HL-60 (cell line): Measurements from ENCODE around the gene COBL.

Experiments
- DNase-seq, 2 experiments: peaks; one replicate each; pipeline ENCODE4 v3.0.0-alpha.2; 2010 to 2020; ENCODE audit warnings: low read depth in 1 of 2, low spot score in 1 of 2
- H3K27ac ChIP-seq: fragments of 250-450 bp; sonication (Bioruptor Pico); replicated peaks from 2 replicates; pipeline ENCODE4 v1.5.1; 2020; ENCODE audit warnings: mild to moderate bottlenecking, moderate library complexity
- H3K27me3 ChIP-seq: fragments of 250-450 bp; sonication (Bioruptor Pico); 2 replicates; pipeline ENCODE4 v1.5.1; 2021; ENCODE audit warnings: mild to moderate bottlenecking, moderate library complexity; ENCODE audit not compliant: insufficient read depth, poor library complexity, severe bottlenecking
- H3K4me3 ChIP-seq: replicated peaks from 2 replicates; pipeline ENCODE4 v1.5.1; 2011; ENCODE audit warnings: mild to moderate bottlenecking, control low read depth, low read length; ENCODE audit not compliant: insufficient read depth
- GABPA ChIP-seq: IDR thresholded peaks from 2 replicates; pipeline ENCODE4 v1.6.1; 2012; ENCODE audit warnings: low read depth
- POLR2AphosphoS5 ChIP-seq: IDR thresholded peaks from 2 replicates; pipeline ENCODE4 v1.6.1; 2012; ENCODE audit warnings: low read depth
- SPI1 ChIP-seq: IDR thresholded peaks from 2 replicates; pipeline ENCODE4 v1.6.1; 2012; ENCODE audit warnings: low read depth, mild to moderate bottlenecking, borderline replicate concordance
- TF ChIP-seq, protein P1 (sequence below): IDR thresholded peaks from one replicate; pipeline ENCODE4 v1.5.1; 2011; ENCODE audit warnings: low read length, control low read depth, inconsistent platforms; ENCODE audit not compliant: insufficient read depth
- TF ChIP-seq, protein P2 (sequence below): IDR thresholded peaks from 2 replicates; pipeline ENCODE4 v1.6.1; 2012; ENCODE audit warnings: low read depth; ENCODE audit not compliant: insufficient replicate concordance

The COBL gene

GRCh38 chr7:50985096-50985495 lies 331.5 kb downstream of the COBL start:
- Histone ChIP-seq H3K27me3 (no peaks in the 10 kb centered on the region), H3K4me3 (no peak overlapping the region), H3K27ac (no peak overlapping the region)
- TF ChIP-seq, protein P1, sequence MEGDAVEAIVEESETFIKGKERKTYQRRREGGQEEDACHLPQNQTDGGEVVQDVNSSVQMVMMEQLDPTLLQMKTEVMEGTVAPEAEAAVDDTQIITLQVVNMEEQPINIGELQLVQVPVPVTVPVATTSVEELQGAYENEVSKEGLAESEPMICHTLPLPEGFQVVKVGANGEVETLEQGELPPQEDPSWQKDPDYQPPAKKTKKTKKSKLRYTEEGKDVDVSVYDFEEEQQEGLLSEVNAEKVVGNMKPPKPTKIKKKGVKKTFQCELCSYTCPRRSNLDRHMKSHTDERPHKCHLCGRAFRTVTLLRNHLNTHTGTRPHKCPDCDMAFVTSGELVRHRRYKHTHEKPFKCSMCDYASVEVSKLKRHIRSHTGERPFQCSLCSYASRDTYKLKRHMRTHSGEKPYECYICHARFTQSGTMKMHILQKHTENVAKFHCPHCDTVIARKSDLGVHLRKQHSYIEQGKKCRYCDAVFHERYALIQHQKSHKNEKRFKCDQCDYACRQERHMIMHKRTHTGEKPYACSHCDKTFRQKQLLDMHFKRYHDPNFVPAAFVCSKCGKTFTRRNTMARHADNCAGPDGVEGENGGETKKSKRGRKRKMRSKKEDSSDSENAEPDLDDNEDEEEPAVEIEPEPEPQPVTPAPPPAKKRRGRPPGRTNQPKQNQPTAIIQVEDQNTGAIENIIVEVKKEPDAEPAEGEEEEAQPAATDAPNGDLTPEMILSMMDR: no peak
- TF ChIP-seq, protein P2, sequence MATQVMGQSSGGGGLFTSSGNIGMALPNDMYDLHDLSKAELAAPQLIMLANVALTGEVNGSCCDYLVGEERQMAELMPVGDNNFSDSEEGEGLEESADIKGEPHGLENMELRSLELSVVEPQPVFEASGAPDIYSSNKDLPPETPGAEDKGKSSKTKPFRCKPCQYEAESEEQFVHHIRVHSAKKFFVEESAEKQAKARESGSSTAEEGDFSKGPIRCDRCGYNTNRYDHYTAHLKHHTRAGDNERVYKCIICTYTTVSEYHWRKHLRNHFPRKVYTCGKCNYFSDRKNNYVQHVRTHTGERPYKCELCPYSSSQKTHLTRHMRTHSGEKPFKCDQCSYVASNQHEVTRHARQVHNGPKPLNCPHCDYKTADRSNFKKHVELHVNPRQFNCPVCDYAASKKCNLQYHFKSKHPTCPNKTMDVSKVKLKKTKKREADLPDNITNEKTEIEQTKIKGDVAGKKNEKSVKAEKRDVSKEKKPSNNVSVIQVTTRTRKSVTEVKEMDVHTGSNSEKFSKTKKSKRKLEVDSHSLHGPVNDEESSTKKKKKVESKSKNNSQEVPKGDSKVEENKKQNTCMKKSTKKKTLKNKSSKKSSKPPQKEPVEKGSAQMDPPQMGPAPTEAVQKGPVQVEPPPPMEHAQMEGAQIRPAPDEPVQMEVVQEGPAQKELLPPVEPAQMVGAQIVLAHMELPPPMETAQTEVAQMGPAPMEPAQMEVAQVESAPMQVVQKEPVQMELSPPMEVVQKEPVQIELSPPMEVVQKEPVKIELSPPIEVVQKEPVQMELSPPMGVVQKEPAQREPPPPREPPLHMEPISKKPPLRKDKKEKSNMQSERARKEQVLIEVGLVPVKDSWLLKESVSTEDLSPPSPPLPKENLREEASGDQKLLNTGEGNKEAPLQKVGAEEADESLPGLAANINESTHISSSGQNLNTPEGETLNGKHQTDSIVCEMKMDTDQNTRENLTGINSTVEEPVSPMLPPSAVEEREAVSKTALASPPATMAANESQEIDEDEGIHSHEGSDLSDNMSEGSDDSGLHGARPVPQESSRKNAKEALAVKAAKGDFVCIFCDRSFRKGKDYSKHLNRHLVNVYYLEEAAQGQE: no peak
- TF ChIP-seq POLR2AphosphoS5: no peak
- no peak for TF ChIP-seq SPI1
- TF ChIP-seq GABPA: no peak
- DNase-seq: no peak

GRCh38 chr7:50983850-50984249 lies 332.8 kb downstream of the COBL start:
- DNase-seq: no peak
- H3K27ac ChIP-seq: no peak overlapping the region
- H3K27me3 ChIP-seq: no peaks in the 10 kb centered on the region
- H3K4me3 ChIP-seq: no peak overlapping the region
- no peak for TF ChIP-seq POLR2AphosphoS5
- TF ChIP-seq GABPA: no peak
- TF ChIP-seq SPI1: no peak
- TF ChIP-seq, protein P2: no peak
- TF ChIP-seq, protein P1: no peak

- H3K27ac ChIP-seq: no peak overlapping the region
- no peaks in the 10 kb centered on the region for H3K27me3 ChIP-seq
- TF ChIP-seq, protein P1: no peak
- TF ChIP-seq SPI1 (no peak), GABPA (no peak), POLR2AphosphoS5 (no peak)
- TF ChIP-seq, protein P2: no peak
- no peak for DNase-seq
- H3K4me3 ChIP-seq: no peak overlapping the region
These were observed 334.0 kb downstream of the COBL start for GRCh38 chr7:50982626-50983025.
